Tibial nerve (tissue), 4 donors: ENCODE data around the gene ITGAE. TPM values are rescaled to one million over a fixed set of nuclear protein-coding genes. Genes with fewer than 3 reads are reported as not detected.

Experiments
- DNase-seq, 2 donors: peaks; one replicate each; pipeline ENCODE4 v3.0.0-alpha.2; 2019; ENCODE audit warnings: low spot score in 2 of 2
- H3K27ac ChIP-seq, 4 donors: fragments of 200-600 bp; sonication (generic) in 3 of 4; one replicate each; pipeline ENCODE4 v1.5.1; 2017 to 2019; ENCODE audit warnings: mild to moderate bottlenecking in 1 of 4
- H3K27me3 ChIP-seq, 2 donors: fragments of 200-600 bp; sonication (generic) in 1 of 2; one replicate each; pipeline versions ENCODE4 v1.5.1 to v1.6.0; 2017 to 2019
- H3K36me3 ChIP-seq, 3 donors: fragments of 200-600 bp; sonication (generic); one replicate each; pipeline ENCODE4 v1.5.1; 2018 to 2019
- H3K4me1 ChIP-seq, 4 donors: fragments of 200-600 bp; sonication (generic) in 3 of 4; one replicate each; pipeline ENCODE4 v1.5.1; 2017 to 2019
- H3K4me3 ChIP-seq, 4 donors: fragments of 200-600 bp; sonication (generic) in 3 of 4; one replicate each; pipeline ENCODE4 v1.5.1; 2017 to 2019; ENCODE audit warnings: mild to moderate bottlenecking in 1 of 4, moderate library complexity in 1 of 4
- H3K9me3 ChIP-seq, 4 donors: fragments of 200-600 bp; sonication (generic) in 3 of 4; one replicate each; pipeline ENCODE4 v1.5.1; 2017 to 2019
- EP300 ChIP-seq, 2 donors: sonication (generic); formaldehyde crosslinking; IDR thresholded peaks; one replicate each; pipeline ENCODE4 v1.6.1; 2017; ENCODE audit warnings: antibody characterized with exemption in 2 of 2, mild to moderate bottlenecking in 1 of 2
- POLR2A ChIP-seq, 2 donors: fragments of 450-650 bp; IDR thresholded peaks; one replicate each; pipeline ENCODE4 v1.6.1; 2017; ENCODE audit warnings: antibody characterized with exemption in 2 of 2, mild to moderate bottlenecking in 2 of 2, moderate library complexity in 2 of 2
- WGBS, 2 donors: methylation state at CpG; one replicate each; pipeline ENCODE4 v1.1.5; 2018; 5-methylcytosine and 5-hydroxymethylcytosine counted together
- total RNA-seq, 4 donors: library from RNA; depleted of rRNA; stranded (reverse); fragments of >200 nt; gene quantifications; one replicate each; pipeline ENCODE4 v1.1.0, GENCODE V29; 2016
- TF ChIP-seq, protein P1 (sequence below), 5 experiments: fragments of 200-600 bp in 3 of 5; fragments of 450-650 bp in 2 of 5; sonication (generic) in 3 of 5; IDR thresholded peaks; one replicate each; pipeline ENCODE4 v1.5.1; 2016 to 2019; ENCODE audit warnings: antibody characterized with exemption in 5 of 5, mild to moderate bottlenecking in 3 of 5, moderate library complexity in 2 of 5

ITGAE gene
- total RNA-seq, 4 donors from 2014 or later, result 11.1 to 17.5 (median 13.4) TPM

DNA sequence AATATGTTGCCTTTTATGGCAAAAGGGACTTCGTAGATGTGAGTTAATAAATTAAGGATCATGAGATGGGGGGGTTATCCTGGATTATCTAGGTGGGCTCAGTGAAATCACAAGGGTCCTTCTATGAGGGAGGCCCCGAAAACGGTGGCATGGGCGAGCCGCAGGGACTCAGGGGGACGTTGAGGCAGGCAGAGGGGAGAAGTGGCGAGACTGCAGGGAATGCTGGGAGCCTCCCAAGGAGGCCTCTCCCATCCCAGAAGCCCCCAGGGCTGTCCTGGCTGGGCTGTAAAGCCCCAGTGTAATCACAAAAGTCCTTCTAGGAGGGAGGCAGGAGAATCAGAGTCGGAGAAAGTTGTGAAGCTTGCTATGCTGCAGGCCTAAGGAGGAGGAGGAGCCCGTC, 35.0 kb downstream of the ITGAE start:
- H3K36me3 ChIP-seq, result no peaks in the 10 kb centered on the region
- H3K4me3 ChIP-seq, result no peak overlapping the region
- TF ChIP-seq, protein P1, sequence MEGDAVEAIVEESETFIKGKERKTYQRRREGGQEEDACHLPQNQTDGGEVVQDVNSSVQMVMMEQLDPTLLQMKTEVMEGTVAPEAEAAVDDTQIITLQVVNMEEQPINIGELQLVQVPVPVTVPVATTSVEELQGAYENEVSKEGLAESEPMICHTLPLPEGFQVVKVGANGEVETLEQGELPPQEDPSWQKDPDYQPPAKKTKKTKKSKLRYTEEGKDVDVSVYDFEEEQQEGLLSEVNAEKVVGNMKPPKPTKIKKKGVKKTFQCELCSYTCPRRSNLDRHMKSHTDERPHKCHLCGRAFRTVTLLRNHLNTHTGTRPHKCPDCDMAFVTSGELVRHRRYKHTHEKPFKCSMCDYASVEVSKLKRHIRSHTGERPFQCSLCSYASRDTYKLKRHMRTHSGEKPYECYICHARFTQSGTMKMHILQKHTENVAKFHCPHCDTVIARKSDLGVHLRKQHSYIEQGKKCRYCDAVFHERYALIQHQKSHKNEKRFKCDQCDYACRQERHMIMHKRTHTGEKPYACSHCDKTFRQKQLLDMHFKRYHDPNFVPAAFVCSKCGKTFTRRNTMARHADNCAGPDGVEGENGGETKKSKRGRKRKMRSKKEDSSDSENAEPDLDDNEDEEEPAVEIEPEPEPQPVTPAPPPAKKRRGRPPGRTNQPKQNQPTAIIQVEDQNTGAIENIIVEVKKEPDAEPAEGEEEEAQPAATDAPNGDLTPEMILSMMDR (IDR thresholded peaks at IDR 0.05), result no peak
- TF ChIP-seq EP300 (IDR thresholded peaks at IDR 0.05) (no peak), POLR2A (IDR thresholded peaks at IDR 0.05) (no peak)
- no peaks in the 10 kb centered on the region for H3K4me1 ChIP-seq
- H3K27me3 ChIP-seq, result peaks cover 0 to 4% of the 10 kb centered on the region in 2 donors
- 86 to 88% methylated on average over 9 of the region's 9 CpGs for WGBS, 2 donors
- H3K27ac ChIP-seq, result peak overlapping the region in 1 of 4 donors; percentile 19
- H3K9me3 ChIP-seq, result peaks cover 0 to 18% (median 0%) of the 10 kb centered on the region in 4 donors
- DNase-seq, result no peak

DNA sequence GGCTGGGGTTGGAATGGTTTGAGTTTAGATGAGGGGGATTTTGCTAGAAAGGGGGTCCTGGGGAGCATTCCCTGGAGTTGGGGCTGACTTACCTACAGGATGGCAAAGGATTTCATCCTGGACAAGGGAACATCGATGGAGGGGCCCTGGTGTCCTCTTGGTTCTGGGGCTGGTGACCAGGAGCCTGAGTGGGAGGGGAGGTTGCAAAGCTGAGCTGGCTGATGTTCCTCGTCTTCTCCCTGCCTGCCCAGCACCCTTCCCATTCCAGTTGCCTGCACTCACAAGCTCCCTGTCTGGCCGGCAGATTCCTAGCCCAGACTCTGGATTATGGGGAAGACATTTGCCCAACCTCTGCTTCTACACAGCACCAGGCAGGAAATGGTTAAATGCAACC, 37.2 kb downstream of the ITGAE start:
- Histone ChIP-seq H3K4me1 (no peaks in the 10 kb centered on the region), H3K36me3 (no peaks in the 10 kb centered on the region), H3K27me3 (peaks cover 0 to 4% of the 10 kb centered on the region in 2 donors), H3K9me3 (peaks cover 0 to 31% (median 0%) of the 10 kb centered on the region in 4 donors), H3K4me3 (no peak overlapping the region), H3K27ac (peak overlapping the region in 1 of 4 donors; percentile 7)
- DNase-seq, result no peak
- 56 to 57% methylated on average over 3 of the region's 3 CpGs for WGBS, 2 donors
- TF ChIP-seq POLR2A (IDR thresholded peaks at IDR 0.05), result no peak
- TF ChIP-seq, protein P1 (IDR thresholded peaks at IDR 0.05), result no peak
- TF ChIP-seq EP300 (IDR thresholded peaks at IDR 0.05), result no peak

DNA sequence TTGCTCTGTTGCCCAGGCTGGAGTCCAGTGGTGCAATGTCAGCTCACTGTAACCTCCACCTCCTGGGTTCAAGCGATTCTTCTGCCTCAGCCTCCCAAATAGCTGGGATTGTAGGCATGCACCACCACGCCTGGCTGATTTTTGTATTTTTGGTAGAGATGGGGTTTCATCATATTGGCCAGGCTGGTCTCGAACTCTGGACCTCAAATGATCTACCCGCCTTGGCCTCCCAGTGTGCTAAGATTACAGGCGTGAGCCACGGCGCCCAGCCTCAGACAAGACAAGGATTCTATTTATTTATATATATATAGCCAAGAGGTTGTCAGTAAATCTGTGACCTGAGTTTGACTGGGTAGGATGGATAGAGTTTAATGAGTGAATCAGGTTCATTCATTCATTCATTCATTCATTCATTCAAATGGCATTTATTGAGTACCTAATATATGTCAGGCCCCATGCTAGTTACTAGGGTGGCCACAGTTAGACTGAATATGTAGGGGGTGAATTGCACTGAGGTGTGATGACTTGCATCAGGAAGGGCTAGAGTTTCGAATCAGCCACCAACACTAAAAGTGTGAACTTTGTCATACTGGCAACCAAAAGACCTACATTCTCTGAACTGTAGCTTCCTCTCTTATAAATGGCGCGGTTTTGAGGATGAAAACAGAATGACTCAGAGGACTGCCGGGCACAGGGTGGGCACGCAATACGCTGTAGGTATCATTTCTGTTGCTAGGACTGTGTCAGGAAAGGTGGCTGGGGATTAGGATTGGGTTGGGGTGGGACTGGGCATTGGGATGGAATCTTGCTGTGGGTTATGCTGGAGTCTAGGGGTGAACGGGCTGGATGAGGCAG, 37.8 kb downstream of the ITGAE start:
- no peaks in the 10 kb centered on the region for H3K36me3 ChIP-seq
- H3K27ac ChIP-seq, result no peak overlapping the region
- DNase-seq, result no peak
- peaks cover 0 to 29% (median 0%) of the 10 kb centered on the region in 4 donors for H3K9me3 ChIP-seq
- H3K27me3 ChIP-seq, result peaks cover 0 to 4% of the 10 kb centered on the region in 2 donors
- no peaks in the 10 kb centered on the region for H3K4me1 ChIP-seq
- no peak overlapping the region for H3K4me3 ChIP-seq
- TF ChIP-seq EP300 (IDR thresholded peaks at IDR 0.05) (no peak), POLR2A (IDR thresholded peaks at IDR 0.05) (no peak)
- TF ChIP-seq, protein P1 (IDR thresholded peaks at IDR 0.05), result no peak
- 91 to 93% methylated on average over 14 of the region's 14 CpGs for WGBS, 2 donors

DNA sequence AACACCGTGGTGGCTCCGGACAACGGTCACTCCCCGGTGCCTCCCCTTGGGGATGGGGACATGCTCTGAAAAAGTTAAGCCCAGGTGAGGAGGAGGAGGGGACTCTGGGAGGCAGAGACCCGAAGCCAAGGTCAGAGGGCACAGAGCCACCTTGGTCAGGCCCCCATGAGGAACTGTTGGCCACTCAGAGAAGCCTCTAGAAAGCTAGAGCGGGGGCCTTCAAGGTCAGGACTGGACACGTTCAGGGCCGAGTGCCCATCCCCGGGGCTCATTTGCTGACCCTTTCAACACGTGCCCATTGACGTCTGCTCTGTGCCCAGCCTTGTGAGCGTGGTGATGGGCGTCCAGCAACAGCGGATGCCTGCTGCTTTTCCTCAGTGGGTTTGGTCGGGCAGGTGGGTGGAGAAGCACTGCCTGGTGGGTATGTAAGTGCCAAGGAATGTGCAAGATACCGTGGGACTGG, 39.0 kb downstream of the ITGAE start:
- no peak for DNase-seq
- no peak for TF ChIP-seq EP300 (IDR thresholded peaks at IDR 0.05)
- no peak for TF ChIP-seq POLR2A (IDR thresholded peaks at IDR 0.05)
- TF ChIP-seq, protein P1 (IDR thresholded peaks at IDR 0.05), result no peak
- WGBS, 2 donors, result 78 to 88% methylated on average over 11 to 16 of the region's 16 CpGs
- Histone ChIP-seq H3K27me3 (peaks cover 0 to 4% of the 10 kb centered on the region in 2 donors), H3K27ac (no peak overlapping the region), H3K9me3 (peaks cover 0 to 21% (median 0%) of the 10 kb centered on the region in 4 donors), H3K4me3 (no peak overlapping the region), H3K36me3 (no peaks in the 10 kb centered on the region), H3K4me1 (no peaks in the 10 kb centered on the region)
